GM10248 (cell line): ENCODE measurements around the gene SNURF.
"Not testable (repeated sequence)": the region's sequence is repeated elsewhere in the genome, so short reads cannot be mapped to it uniquely, and the experiment has no call there.

Experiments
- CTCF ChIA-PET: fragments of 300-600 bp; sonication (Branson Sonifier 250); formaldehyde crosslinking; extraction: SDS; loops from one replicate; lab custom pipeline; 2021; ENCODE audit warnings: antibody characterized with exemption; lab: Yijun Ruan, JAX
- POLR2A ChIA-PET: fragments of 350-650 bp; sonication (Branson Sonifier 250); formaldehyde crosslinking; extraction: SDS; loops from one replicate; lab custom pipeline; 2020; ENCODE audit warnings: antibody characterized with exemption; lab: Yijun Ruan, JAX
- DNase-seq: peaks from one replicate; pipeline ENCODE4 v3.0.0; 2012; ENCODE audit errors: extremely low spot score
- CTCF ChIP-seq: IDR thresholded peaks from 2 replicates; pipeline ENCODE4 v1.5.1; 2012; ENCODE audit warnings: mild to moderate bottlenecking, low read depth; ENCODE audit errors: extremely low read depth, missing control alignments, control extremely low read depth

Gene SNURF

GRCh38 chr15:24924621-24925020, 30.2 kb upstream of the SNURF start:
- ChIA-PET CTCF (interaction anchor here (1.3 kb wide), 1 partner anchor 11 kb away, joined by 3 read pairs; no protein-coding TSS in a partner anchor), POLR2A (no interaction called here)
- no peak for DNase-seq
- no peak for TF ChIP-seq CTCF

GRCh38 chr15:24931874-24932732, 22.7 kb upstream of the SNURF start:
- CTCF ChIA-PET, DNase-seq, POLR2A ChIA-PET: not testable (repeated sequence)

- POLR2A ChIA-PET = no interaction called here
- no peak for DNase-seq
- CTCF ChIA-PET = no interaction called here
- no peak for TF ChIP-seq CTCF
These were observed 21.1 kb upstream of the SNURF start for GRCh38 chr15:24933716-24934115.

- POLR2A ChIA-PET, CTCF ChIA-PET, DNase-seq: not testable (repeated sequence)
These were observed 16.6 kb upstream of the SNURF start for GRCh38 chr15:24938224-24938623.

- ChIA-PET CTCF (no interaction called here), POLR2A (no interaction called here)
- no peak for DNase-seq
- TF ChIP-seq CTCF = no peak
These were observed 14.6 kb upstream of the SNURF start for GRCh38 chr15:24940236-24940635.

- ChIA-PET CTCF (no interaction called here), POLR2A (no interaction called here)
- TF ChIP-seq CTCF = no peak
These were observed 11.4 kb upstream of the SNURF start for GRCh38 chr15:24943361-24943760.

GRCh38 chr15:24944954-24945353, 9.8 kb upstream of the SNURF start:
- TF ChIP-seq CTCF = no peak
- DNase-seq = no peak
- ChIA-PET POLR2A (no interaction called here), CTCF (interaction anchor here (1.2 kb wide), 1 partner anchor 17 kb away, joined by 3 read pairs; no protein-coding TSS in a partner anchor)

More at GRCh38 chr15:24943361-24943760, 11.4 kb upstream of the SNURF start:
- DNase-seq = no peak
